Ureter (tissue), 1 donor: Measurements from ENCODE around the gene DOCK4. TPM values are rescaled to one million over a fixed set of nuclear protein-coding genes. Genes with fewer than 3 reads are reported as not detected.

ENCODE experiments used
- DNase-seq: peaks from one replicate; pipeline ENCODE4 v3.0.0-alpha.2; 2020; ENCODE audit warnings: low spot score
- total RNA-seq: library from RNA; stranded (reverse); gene quantifications from one replicate; pipeline ENCODE4 v1.2.4, GENCODE V29; 2023
- donor health status: DM: yes; HTN: yes; CAD: no.

The DOCK4 gene
- total RNA-seq, 1 donor from 2014 or later = 37.9 TPM

DNA sequence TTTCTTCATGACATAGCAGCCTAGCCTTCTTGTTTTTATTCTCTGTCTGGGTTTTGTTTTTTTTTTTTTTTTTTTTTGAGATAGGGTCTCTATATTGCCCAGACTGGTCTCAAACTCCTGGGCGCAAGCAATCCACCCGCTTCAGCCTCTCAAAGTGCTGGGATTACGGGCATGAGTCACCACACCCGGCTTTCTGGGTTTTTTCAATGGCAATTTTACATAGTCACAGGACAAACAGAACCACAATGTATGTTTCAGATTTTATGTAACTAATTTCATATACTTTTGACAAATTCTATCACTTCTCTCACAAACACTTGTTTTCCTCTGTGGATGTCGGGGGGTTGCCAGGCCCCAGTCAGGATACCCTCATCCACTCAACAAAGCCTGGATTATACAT, 16.5 kb downstream of the DOCK4 start:
- DNase-seq = no peak

DNA sequence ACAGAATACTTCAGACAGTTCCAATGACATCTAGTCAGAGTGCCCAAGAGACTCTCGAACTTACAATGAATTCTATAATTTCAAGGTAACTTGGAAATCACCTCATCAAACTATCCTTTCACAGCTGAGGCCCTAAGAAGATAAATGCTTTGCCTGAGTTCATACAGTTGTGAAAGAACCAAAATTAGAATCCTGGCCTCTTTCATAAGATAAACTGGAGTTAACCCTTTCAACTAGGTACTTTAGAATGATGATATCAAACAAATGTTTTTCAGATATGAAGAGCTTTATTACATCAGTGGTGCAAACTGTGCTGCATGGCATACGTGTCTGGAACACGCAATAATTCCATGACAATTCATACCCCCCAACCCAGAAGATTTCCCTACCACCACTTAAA, 17.9 kb downstream of the DOCK4 start:
- DNase-seq = no peak

DNA sequence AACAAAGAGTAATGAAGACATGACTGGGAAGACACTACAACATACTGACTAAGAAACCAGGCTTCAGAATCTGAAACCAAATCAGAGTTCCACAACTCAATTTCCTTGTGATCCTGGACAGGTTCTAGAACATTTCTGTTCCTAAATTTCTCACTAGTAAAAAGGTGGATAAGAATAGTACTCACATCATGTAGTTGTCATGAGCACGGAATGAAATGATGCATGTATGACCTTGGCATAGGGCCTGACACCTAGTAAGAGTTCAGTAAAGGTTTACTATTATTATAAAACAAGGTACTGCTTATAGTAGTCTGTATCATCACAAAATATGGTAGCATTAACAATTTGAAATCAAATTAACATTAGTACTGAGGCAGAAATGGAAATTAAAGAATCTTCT, 19.9 kb downstream of the DOCK4 start:
- DNase-seq = no peak

DNA sequence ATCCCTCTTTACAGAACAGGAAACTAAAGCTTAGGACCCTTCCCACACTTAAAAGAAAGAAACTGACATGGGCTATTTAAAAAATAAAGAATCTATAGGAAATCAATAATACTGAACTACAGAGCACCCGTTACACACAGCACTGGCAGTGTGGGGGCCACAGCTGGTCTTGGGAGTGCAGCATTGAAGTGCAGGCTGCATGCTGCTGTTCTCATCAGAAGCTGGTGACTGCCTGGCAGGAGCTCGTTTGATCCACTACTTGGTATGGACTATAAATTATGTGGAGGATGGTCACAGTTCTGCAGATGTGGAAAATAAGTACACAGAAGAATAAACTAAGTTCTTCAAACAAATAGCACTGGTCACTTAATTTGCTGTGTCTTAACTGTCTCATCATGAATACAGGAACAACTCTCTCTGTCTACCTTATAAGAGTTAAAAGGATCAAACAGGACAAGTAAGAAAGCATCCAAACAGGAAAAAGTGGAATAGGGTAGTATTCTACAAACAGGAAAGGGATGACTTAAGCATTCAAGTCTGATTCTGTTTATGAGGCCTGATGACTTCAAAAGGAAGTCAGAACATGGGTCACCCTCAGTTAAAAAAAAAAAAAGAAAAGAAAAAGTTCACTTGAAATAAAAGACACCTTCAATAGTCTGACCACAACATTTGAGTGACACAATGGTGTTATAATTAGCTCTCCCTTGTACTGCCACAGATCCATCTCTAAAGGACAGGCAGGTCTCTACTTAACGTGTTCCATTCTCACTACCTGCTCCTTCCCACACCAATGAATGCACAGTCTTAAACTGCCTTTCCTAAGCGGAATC, 21.0 kb downstream of the DOCK4 start:
- DNase-seq = no peak

DNA sequence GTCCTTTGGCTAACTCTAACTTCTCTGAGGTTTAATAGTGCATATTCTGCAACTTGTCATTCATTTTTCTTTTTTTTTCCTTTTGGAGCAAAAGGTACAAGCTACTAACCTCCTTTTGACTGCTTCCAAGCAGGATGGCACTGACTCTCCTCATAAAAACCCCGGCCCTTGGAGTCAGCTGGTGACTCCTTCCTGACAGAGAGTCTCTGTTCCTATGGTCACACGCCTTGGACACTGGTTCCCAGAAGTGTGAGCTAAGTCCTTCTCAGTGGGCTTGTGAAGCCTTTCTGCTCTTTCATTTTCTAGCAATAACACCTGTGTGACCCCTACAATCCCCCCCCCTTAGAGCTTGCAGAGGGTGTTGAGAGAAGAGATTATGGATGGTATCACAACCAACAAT, 21.7 kb downstream of the DOCK4 start:
- DNase-seq = no peak

DNA sequence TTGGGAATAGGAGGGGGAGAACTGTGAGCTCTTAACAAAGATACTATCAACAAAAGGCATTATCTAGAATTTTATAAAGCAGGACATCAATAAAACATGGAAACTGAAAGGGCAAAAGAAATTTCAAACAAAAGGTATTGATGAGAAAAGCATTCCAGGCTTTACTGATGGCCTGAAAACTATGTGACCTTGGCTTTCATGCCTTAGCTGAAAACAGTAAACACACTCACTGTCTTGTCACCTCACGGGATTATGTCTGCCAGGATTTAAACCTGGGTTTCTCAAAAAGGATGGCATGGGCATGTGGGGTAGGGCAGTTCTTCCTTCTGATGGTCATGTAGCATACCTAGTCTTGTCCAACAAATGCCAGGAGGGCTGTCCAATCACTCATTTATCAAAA, 22.9 kb downstream of the DOCK4 start:
- no peak for DNase-seq

DNA sequence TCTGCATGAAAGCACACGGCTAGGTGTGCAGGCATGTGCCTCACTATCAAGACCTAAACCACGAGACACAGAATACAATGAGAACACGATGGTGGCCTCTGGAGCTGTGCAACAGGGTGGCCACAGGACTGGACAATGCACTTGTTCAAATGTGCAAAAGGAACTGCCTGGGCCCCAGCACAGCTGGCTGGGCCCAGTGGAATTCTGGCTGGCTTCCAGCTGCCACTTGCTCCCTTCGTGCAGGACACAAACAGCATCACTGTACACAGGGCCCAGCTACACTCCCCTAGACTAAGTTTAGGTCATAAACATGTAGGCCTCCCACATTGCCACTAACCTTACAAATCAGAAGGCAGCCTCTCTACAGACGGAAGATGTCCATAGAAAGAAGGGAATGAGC, 23.4 kb downstream of the DOCK4 start:
- no peak for DNase-seq

DNA sequence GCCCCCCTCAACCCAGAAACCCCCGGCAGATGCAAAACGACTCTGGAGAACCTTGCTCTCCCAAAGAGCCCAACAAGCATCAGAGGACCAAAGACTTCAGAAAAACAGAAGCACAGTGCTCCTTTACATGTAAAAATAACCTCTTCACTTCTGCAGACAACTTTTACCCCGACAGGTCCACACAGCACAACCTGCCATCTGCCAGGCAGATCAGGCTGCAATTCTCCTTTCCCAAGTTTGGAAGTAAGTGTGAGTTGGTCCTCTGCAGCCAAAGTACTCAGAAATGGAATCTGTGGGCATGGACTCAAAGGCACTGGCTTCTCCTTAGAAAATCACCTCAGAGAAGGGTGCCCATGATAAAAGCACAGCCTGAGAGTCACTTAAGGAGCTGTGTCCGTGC, 26.0 kb downstream of the DOCK4 start:
- no peak for DNase-seq

DNA sequence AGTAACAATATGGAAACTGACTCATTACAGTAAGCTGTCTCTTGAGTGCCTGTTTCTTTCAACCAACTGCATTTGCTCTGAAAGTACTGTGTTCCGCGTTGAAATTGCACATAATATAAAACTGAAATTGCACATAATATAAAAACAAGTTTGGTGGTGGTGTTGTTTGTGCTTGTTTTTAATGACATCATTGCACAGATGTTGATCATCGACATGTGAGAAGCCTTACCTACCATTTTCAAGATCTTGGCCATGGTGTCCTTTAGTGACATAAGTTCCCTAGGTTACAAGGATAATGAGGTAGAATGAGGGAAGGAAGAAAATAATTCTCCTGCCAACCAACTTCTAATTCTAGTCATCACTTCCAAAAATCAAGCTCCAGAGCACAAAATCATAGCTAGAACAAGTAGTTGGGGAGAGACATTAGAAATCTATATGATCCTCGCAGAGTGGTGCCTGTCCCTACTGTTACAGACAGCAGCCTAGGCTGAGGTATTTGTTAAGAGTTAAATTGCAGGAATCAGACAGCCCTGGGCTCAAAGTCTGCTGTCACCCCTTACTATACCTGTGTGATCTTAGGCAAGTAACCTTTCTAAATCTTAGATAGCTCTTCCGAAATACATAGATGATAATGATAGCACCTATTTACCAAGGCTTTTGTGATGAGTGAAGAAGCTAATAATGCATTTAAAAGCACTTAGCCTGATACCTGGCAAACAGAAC, 29.3 kb downstream of the DOCK4 start:
- no peak for DNase-seq

DNA sequence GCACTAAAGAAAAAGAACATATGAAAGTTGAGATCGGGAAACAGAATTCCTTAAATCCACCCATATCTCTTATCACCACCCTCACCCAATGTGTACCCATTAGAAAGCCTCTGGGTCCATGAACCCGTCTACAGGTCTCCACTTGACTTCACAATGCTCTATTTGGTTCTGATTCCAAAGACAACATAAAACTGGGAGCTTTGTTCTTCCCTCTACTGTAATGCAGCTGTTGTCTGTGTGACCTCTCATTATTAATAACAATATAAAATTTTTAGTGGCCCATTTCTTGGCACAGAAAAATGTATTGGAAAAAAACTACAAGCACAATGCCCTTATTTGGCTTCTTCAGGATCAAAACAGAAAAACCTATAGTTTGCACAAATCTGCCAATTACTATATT, 30.0 kb downstream of the DOCK4 start:
- DNase-seq = no peak

DNA sequence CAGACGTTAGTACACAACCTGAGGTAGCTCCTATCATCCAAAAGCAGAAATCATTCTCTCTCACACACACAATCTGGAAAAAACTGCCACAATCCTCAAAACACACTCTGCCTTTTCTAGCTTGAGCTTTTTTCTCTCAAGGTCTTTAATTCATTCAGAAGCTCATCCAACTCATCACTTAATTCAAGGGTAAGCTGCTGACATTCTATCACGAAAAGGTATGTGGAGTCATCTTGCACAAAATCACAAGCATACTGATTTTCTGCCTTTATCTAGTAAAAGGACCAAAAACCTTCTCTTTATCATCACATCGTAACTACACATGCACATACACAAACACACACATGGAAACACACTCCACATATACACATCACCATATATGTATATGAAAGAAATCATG, 32.0 kb downstream of the DOCK4 start:
- DNase-seq = no peak

DNA sequence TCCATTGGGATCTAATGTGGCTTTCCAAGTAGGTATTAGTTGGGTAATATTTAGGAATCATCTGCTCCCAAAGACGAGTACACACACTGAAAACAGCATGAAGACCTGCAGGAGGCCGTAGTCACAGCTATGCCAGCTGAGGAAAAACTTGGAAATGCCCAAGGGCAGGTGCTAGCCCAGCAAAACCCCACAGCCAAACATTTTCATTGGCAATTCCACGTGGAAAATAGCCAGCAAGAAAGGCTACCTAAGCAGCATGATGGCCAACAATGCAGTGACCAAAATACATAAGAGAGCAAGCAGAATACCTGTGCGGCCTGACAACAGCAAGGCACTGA, 32.7 kb downstream of the DOCK4 start:
- no peak for DNase-seq

DNA sequence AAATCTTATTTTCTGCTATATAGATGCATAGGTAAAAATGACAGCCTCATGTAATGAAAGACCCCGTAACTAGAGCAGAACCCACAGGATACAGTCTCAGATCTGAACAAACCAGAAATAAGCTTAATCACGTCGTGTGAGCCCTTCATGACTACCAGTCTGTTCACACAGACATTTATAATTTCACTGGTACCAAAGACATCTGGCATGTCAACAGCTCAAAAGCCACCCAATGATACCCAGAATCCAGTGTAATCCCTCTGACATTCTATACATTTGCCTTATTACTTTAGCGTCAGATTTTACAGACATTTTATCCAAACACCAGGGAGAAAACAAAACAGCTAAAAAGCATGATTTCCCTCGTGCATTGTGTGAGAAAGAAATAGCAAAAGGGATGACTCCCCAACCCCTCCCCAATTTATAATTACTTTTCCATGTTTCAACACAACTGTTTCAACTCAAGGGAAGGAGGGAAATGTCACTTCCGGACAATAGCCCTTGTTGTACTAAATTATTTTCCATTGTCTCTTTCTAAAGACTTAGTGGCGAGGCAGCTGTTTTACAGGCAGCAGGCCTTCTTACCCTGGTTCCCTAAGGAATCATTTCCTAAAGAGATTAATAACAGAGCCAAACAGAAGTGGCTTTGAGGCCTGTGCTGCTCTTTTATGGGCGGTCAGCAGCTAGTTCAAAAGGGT, 33.2 kb downstream of the DOCK4 start:
- no peak for DNase-seq

DNA sequence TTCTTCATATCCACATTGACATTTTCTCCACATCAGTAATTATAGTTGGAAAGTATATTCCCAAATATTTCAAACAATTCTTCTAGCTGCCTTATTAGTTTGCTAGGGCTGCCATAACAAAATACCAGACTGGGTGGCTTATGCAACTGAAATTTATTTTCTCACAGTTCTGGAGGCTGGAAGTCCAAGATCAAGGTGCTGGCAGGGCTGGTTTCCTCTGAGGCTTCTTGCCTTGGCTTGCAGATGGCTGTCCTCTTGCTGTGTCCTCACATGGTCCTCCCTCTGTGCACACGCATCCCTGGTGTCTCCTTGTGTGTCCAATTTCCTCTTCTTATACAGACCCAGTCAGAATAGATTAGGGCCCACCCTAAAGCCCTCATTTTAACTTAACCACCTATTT, 34.5 kb downstream of the DOCK4 start:
- DNase-seq = no peak

DNA sequence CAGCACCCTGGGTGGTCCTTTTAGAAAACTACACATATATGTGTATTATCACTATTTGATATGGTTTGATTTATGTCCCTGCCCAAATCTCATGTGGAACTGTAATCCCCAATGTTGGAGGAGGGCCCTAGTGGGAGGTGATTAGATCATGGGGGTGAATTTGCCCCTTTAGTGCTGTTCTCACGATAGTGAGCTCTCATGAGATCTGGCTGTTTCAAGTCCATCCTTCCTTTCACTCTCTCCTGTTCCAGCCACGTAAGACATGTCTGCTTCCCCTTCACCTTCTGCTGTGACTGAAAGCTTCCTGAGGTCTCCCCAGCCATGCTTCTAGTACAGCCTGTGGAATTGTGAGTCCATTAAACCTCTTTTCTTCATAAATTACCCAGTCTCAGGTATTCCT, 37.3 kb downstream of the DOCK4 start:
- no peak for DNase-seq

DNA sequence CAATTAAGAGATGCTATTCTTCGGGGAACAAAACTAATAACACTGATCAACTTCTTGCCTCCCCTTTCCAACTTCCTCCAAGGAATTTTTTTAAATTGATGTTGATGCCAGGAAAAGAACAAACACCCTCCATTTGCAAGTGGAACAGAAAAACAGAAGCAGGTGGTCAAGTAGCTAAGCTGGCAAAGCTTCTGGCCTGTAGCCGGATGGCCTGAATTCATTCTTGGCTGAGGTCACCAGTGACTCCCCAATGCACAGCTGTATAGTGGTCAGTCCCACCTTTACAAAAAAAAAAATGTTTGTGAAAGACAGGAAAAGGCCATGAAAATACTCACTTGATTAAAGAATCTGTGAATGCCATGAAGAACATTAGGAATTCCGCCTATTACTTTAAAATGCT, 39.1 kb downstream of the DOCK4 start:
- no peak for DNase-seq

DNA sequence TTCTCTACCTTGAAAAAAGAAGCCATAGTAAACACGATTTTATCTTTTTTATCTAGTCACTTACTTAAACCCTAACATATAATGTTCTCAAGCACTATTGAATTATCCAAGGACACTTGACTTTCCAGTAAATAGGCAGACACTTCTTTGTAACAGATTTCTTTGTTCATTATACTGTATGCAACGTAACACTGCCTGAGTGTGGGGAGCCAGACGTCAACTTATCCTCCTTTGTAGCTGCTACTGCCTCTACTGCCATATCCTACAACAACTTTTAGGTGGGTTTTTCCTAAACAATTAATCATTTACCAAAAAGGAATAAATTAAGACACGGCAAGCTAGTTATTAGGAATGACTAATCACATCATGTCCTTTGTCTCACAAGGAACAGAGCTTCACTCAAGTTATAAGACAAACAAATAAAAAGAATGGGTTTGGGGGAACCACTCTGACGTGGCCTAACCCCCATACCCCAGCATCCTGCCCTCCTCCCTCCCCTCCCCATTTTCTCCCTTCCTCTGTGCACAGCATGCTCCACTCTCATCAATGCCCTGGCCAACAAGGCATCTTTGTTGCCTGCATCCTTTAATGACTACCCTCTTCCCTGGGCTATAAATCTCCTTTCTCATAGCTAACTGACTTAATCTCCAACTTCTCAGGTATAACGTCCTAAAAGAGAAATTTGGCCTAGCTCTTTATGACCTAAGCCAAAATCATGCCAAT, 43.3 kb downstream of the DOCK4 start:
- DNase-seq = no peak

DNA sequence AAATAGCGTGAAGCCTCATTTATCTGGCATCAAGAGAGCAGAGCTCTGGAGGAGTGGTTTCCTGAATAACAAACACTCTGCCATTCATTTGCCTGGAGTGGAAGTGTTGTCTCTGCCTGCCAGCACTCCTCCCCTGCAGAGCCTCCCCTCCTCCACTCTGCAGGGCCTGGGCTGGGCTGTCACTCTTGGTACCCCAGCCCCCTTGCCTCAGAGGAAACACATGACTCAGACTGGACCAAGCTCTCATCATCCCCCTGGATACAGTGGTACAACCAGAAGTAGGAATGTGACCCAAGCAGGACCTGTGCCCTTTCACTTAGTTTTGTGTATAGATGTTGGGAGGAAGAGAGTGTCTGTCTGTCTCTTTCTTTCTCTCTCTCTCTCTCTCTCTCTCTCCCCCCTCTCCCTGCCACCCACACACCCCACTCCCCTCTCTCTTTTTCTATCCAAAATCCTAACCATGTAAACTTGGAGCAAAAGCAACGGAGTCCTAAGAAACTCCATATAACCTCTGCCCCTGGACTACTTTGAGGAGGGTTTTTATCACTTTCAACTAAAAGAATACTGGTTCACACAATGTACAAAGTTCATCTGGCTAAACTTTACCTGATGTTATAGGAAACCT, 43.9 kb downstream of the DOCK4 start:
- DNase-seq = no peak

DNA sequence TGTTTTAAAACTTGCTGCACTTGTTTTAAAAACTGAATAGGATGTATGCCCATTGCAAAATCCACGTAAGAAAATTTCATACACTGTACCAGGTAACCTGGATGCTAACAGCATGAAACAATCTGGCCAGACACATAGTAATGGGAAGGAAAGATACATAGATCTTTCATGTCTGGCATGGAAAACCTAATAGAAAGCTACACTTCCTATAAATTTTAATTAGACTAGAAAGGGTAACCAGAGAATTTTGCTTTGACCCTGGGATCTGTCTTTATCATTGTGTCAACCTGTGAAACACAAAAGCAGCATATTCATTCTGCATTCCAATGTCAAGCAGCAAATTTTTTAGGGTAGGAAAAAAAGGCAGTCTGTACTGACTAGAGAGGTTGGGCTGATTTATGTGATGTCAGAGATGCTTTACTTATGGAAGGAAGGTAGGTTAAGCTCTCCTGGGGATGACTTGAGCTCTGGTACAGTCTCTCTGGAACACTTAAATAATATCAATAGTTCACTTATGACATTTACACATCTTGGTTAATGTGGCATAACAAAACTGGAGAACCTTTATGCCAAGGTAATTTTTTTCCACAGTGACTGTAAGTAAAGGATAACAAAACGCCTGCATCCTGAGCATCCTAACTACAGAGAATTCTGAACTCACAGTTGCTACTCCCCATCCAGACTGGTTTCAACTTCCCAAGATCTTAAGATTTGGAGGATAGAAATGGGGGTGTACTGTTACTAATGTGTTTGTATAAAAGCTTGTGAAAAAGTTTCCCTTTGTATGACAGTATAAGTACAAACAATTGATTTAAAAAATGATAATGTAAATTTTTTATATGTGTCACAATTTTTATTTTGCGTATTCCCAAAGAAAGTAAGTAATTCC, 44.7 kb downstream of the DOCK4 start:
- DNase-seq = no peak

DNA sequence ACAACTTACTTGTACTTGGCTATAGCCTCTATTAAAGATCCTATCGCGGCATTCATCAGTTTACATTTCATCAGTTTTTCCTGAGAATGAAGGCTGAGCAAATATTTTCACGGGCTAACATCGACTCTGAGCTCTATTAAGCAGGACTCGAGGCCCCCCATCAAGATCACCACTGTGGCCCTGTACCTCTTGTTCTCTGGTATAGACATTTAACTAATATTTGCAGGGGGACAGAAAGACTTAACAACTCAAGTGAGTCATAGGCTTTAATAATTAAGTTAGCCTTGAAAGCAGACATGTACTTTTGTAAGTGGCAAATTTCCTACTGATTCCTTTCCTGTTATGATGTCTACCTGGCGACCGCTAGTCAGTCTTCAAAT, 45.4 kb downstream of the DOCK4 start:
- DNase-seq = no peak
